Measurements from ENCODE around the gene NELL1. TPM values are rescaled to one million over a fixed set of nuclear protein-coding genes. Genes with fewer than 3 reads are reported as not detected.

The NELL1 gene
- total and polyA plus RNA-seq, 2 donors from 2014 or later = 0.31 to 14.8 TPM

DNA sequence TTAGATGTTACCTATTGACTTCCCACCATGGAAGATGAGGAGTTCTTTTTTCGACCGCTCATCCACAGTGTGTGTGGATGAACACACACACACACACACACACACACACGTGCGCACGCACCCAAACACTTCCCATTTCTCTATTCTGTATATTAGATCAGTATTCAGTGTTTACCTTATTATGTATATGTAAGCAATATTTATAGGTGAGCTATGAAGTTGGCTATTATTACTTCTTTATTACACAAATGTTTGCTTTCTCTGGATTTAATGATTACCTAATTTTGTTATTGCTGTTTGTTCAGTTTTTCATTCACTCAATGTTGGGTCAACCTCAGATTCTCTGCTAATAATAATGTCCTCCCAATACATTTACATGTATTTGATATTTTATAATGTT, 721.0 kb downstream of the NELL1 start:
- no peak for DNase-seq
- Histone ChIP-seq H3K9me3 (ENCODE audit: control insufficient read depth in 2 of 3, insufficient read depth in 1 of 3, low read length in 3 of 3) (no peaks in the 10 kb centered on the region), H3K4me1 (ENCODE audit: control insufficient read depth in 2 of 3, insufficient read depth in 2 of 3, low read depth in 1 of 3, low read length in 3 of 3) (no peaks in the 10 kb centered on the region), H3K4me3 (ENCODE audit: low read length in 3 of 3) (no peak overlapping the region), H3K9ac (ENCODE audit: low read length in 3 of 3) (no peak overlapping the region), H3K27ac (ENCODE audit: low read depth in 2 of 2, low read length in 2 of 2) (no peak overlapping the region), H3K27me3 (ENCODE audit: control insufficient read depth, insufficient read depth, low read length) (no peaks in the 10 kb centered on the region), H3K36me3 (ENCODE audit: control insufficient read depth in 2 of 3, insufficient read depth in 3 of 3, low read length in 3 of 3) (no peaks in the 10 kb centered on the region)
- FAIRE-seq = no peak
- TF ChIP-seq, protein P1, sequence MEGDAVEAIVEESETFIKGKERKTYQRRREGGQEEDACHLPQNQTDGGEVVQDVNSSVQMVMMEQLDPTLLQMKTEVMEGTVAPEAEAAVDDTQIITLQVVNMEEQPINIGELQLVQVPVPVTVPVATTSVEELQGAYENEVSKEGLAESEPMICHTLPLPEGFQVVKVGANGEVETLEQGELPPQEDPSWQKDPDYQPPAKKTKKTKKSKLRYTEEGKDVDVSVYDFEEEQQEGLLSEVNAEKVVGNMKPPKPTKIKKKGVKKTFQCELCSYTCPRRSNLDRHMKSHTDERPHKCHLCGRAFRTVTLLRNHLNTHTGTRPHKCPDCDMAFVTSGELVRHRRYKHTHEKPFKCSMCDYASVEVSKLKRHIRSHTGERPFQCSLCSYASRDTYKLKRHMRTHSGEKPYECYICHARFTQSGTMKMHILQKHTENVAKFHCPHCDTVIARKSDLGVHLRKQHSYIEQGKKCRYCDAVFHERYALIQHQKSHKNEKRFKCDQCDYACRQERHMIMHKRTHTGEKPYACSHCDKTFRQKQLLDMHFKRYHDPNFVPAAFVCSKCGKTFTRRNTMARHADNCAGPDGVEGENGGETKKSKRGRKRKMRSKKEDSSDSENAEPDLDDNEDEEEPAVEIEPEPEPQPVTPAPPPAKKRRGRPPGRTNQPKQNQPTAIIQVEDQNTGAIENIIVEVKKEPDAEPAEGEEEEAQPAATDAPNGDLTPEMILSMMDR (IDR thresholded peaks at IDR 0.05; ENCODE audit: borderline replicate concordance, extremely low read depth, insufficient read depth) = no peak
- intact Hi-C loops (cut with DNase I) = no loop called here

DNA sequence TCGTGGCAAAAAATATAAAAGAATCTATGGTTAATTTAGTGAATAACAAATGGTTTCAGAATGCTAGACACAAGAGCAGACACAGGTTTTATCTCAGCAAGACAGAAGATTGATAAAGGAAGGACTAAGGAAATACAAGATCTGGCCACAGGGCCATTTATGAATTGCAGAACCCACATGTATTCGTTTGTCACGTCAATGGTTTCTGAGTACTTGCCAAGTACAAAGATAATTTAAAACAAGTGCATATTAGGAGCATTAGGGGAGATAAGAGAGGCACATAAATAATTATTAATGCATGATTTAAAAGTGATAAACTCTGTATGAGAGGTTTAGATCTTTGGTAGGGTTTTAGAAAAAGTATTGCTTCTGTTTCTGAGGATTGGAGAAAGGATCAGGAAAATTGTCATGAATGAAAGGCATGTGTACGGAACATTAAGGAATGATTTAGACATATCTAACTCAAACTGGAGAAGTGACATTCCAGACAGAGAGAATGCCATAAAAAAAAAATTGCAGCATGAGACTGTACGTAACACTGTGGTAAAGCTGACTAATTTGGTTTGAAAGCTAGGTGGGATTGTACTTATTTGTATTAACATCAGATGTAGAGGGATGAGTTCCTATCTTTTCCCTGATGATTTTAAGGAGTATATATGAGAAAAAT, 727.1 kb downstream of the NELL1 start:
- H3K36me3 ChIP-seq (ENCODE audit: control insufficient read depth in 2 of 3, insufficient read depth in 3 of 3, low read length in 3 of 3) = no peaks in the 10 kb centered on the region
- TF ChIP-seq, protein P1 (IDR thresholded peaks at IDR 0.05; ENCODE audit: borderline replicate concordance, extremely low read depth, insufficient read depth) = no peak
- DNase-seq = no peak
- no peaks in the 10 kb centered on the region for H3K27me3 ChIP-seq (ENCODE audit: control insufficient read depth, insufficient read depth, low read length)
- no peak for FAIRE-seq
- H3K9me3 ChIP-seq (ENCODE audit: control insufficient read depth in 2 of 3, insufficient read depth in 1 of 3, low read length in 3 of 3) = no peaks in the 10 kb centered on the region
- H3K9ac ChIP-seq (ENCODE audit: low read length in 3 of 3) = no peak overlapping the region
- H3K4me1 ChIP-seq (ENCODE audit: control insufficient read depth in 2 of 3, insufficient read depth in 2 of 3, low read depth in 1 of 3, low read length in 3 of 3) = no peaks in the 10 kb centered on the region
- intact Hi-C loops (cut with DNase I) = no loop called here
- H3K27ac ChIP-seq (ENCODE audit: low read depth in 2 of 2, low read length in 2 of 2) = no peak overlapping the region
- H3K4me3 ChIP-seq (ENCODE audit: low read length in 3 of 3) = no peak overlapping the region

DNA sequence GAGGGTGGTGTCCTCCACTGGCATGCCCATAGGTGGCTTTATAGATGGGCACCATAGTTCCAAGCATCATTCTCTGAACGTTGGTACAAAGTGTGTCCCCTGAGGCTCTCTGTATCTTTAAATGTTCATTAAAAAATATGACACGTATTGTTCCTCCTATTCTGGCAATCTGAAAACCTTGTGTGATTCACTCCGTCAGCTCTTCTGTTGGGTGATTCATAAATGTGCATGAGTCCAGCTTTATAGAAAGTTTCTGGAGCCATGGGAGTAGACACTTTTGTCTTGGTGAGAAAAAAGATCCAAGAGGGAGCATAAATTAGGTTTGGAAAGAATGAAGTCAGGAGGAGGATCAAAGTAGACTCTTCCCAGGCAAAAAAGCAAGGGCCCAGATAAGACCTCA, 728.8 kb downstream of the NELL1 start:
- TF ChIP-seq, protein P1 (IDR thresholded peaks at IDR 0.05; ENCODE audit: borderline replicate concordance, extremely low read depth, insufficient read depth) = no peak
- no peak overlapping the region for H3K9ac ChIP-seq (ENCODE audit: low read length in 3 of 3)

DNA sequence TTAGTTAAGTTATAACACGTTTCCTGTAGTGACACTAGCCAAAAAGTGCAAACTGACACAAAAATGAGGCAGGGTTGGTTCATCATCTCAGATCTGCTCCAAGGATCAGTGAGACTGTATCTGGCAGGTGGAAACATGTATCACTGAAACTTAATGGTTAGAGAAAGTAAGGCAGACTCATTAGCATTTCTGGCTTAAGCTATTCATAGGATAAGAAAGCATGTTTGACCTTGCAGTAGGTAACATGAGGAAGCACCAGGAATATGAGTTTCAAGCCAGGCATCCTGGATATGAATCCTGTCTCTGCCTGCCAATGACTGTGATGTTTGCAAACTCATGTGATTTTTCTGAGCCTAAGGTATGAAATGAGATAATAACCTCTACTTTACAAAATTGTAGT, 732.1 kb downstream of the NELL1 start:
- DNase-seq = no peak
- intact Hi-C loops (cut with DNase I) = no loop called here
- no peaks in the 10 kb centered on the region for H3K27me3 ChIP-seq (ENCODE audit: control insufficient read depth, insufficient read depth, low read length)
- TF ChIP-seq, protein P1 (IDR thresholded peaks at IDR 0.05; ENCODE audit: borderline replicate concordance, extremely low read depth, insufficient read depth) = no peak
- no peaks in the 10 kb centered on the region for H3K36me3 ChIP-seq (ENCODE audit: control insufficient read depth in 2 of 3, insufficient read depth in 3 of 3, low read length in 3 of 3)
- H3K4me1 ChIP-seq (ENCODE audit: control insufficient read depth in 2 of 3, insufficient read depth in 2 of 3, low read depth in 1 of 3, low read length in 3 of 3) = no peaks in the 10 kb centered on the region
- no peak overlapping the region for H3K9ac ChIP-seq (ENCODE audit: low read length in 3 of 3)
- H3K27ac ChIP-seq (ENCODE audit: low read depth in 2 of 2, low read length in 2 of 2) = no peak overlapping the region
- no peak for FAIRE-seq
- H3K9me3 ChIP-seq (ENCODE audit: control insufficient read depth in 2 of 3, insufficient read depth in 1 of 3, low read length in 3 of 3) = no peaks in the 10 kb centered on the region
- H3K4me3 ChIP-seq (ENCODE audit: low read length in 3 of 3) = no peak overlapping the region

More for the DNA sequence above, 728.8 kb downstream of the NELL1 start:
- intact Hi-C loops (cut with DNase I) = no loop called here
- Histone ChIP-seq H3K27me3 (ENCODE audit: control insufficient read depth, insufficient read depth, low read length) (no peaks in the 10 kb centered on the region), H3K4me3 (ENCODE audit: low read length in 3 of 3) (no peak overlapping the region), H3K27ac (ENCODE audit: low read depth in 2 of 2, low read length in 2 of 2) (no peak overlapping the region), H3K4me1 (ENCODE audit: control insufficient read depth in 2 of 3, insufficient read depth in 2 of 3, low read depth in 1 of 3, low read length in 3 of 3) (no peaks in the 10 kb centered on the region), H3K9me3 (ENCODE audit: control insufficient read depth in 2 of 3, insufficient read depth in 1 of 3, low read length in 3 of 3) (no peaks in the 10 kb centered on the region), H3K36me3 (ENCODE audit: control insufficient read depth in 2 of 3, insufficient read depth in 3 of 3, low read length in 3 of 3) (no peaks in the 10 kb centered on the region)
- no peak for DNase-seq
- FAIRE-seq = no peak

Data from kidney (tissue), 14 donors.